HCT116 (cell line): Measurements from ENCODE around the gene FAM53B. TPM values are rescaled to one million over a fixed set of nuclear protein-coding genes. Genes with fewer than 3 reads are reported as not detected.

Experiments used
- ATAC-seq: fragments of 200-7000 bp; cut with Tn5 transposase; 2 replicates; pipeline ENCODE4 v1.9.1; 2020; ENCODE audit warnings: mild to moderate bottlenecking, moderate library complexity
- BruUV-seq: library from RNA; stranded (reverse); fragments of 400-500 nt; replicated peaks from 2 replicates; lab custom pipeline; 2021; lab: Mats Ljungman, UMichigan
- CTCF ChIA-PET: fragments of 300-600 bp; sonication (Branson Sonifier 250); formaldehyde crosslinking; loops from one replicate; lab custom pipeline; 2021; ENCODE audit warnings: antibody characterized with exemption; lab: Charles Lee
- POLR2A ChIA-PET: fragments of 300-600, 350-600 bp; sonication (Branson Sonifier 250); formaldehyde crosslinking; loops from one replicate; lab custom pipeline; 2021; ENCODE audit warnings: antibody characterized with exemption; lab: Charles Lee
- RAD21 ChIA-PET, 2 experiments: fragments of 300-600 bp; sonication (Branson Sonifier 250); formaldehyde crosslinking; loops; one replicate each; lab custom pipeline; 2023; ENCODE audit warnings: low total read pairs in 2 of 2; ENCODE audit not compliant: uncharacterized antibody in 2 of 2, unreplicated experiment in 2 of 2, low non-redundant PET in 1 of 2; lab: Charles Lee
- DNase-seq: peaks from one replicate; pipeline ENCODE4 v3.0.0-alpha.2; 2010; ENCODE audit warnings: low read depth, low spot score
- H2AFZ ChIP-seq: fragments of 200-600 bp; shearing (Covaris generic), sonication (generic); 2 replicates; pipeline ENCODE4 v1.6.1; 2017; ENCODE audit warnings: low read depth, mixed run types, mixed read lengths, antibody characterized with exemption, low read length; ENCODE audit not compliant: poor library complexity, severe bottlenecking
- H3K27ac ChIP-seq: 2 replicates; pipeline ENCODE4 v1.5.1; 2012; ENCODE audit warnings: low read depth, low read length
- H3K27me3 ChIP-seq: fragments of 200-600 bp; sonication (generic); 2 replicates; pipeline ENCODE4 v1.6.1; 2016; ENCODE audit warnings: mixed run types, low read length, mixed read lengths; ENCODE audit not compliant: insufficient read depth
- H3K36me3 ChIP-seq, 2 experiments: fragments of 200-500 bp in 1 of 2; fragments of 200-600 bp in 1 of 2; sonication (Bioruptor generic) in 1 of 2; sonication (generic) in 1 of 2; 2 replicates each; pipeline versions ENCODE4 v1.5.1 to v1.6.1; 2014 to 2016; ENCODE audit warnings: low read length in 2 of 2, inconsistent platforms in 1 of 2, mixed read lengths in 1 of 2, mixed run types in 1 of 2; ENCODE audit not compliant: insufficient read depth in 2 of 2, control insufficient read depth in 1 of 2
- H3K4me1 ChIP-seq, 2 experiments: fragments of 200-600 bp in 1 of 2; sonication (generic) in 1 of 2; 2 replicates each; pipeline versions ENCODE4 v1.5.1 to v1.6.1; 2012 to 2017; ENCODE audit warnings: low read length in 2 of 2, inconsistent platforms in 1 of 2, mild to moderate bottlenecking in 1 of 2, mixed read lengths in 1 of 2, mixed run types in 1 of 2, moderate library complexity in 1 of 2; ENCODE audit not compliant: insufficient read depth in 2 of 2, control insufficient read depth in 1 of 2
- H3K4me2 ChIP-seq: fragments of 200-600 bp; sonication (generic); 2 replicates; pipeline ENCODE4 v1.6.1; 2017; ENCODE audit warnings: mixed run types, low read length, mixed read lengths
- H3K4me3 ChIP-seq, 2 experiments: fragments of 200-600 bp in 1 of 2; sonication (generic) in 1 of 2; replicated peaks in 1 of 2; 2 replicates each; pipeline ENCODE4 v1.5.1; 2011 to 2016; ENCODE audit warnings: low read length in 2 of 2, control low read depth in 1 of 2, low read depth in 1 of 2, mild to moderate bottlenecking in 1 of 2, mixed read lengths in 1 of 2, mixed run types in 1 of 2
- H3K79me2 ChIP-seq: fragments of 200-600 bp; sonication (generic); 2 replicates; pipeline ENCODE4 v1.6.1; 2017; ENCODE audit warnings: mild to moderate bottlenecking, mixed run types, low read length, moderate library complexity, mixed read lengths; ENCODE audit not compliant: insufficient read depth
- H3K9ac ChIP-seq: fragments of 200-600 bp; sonication (generic); 2 replicates; pipeline ENCODE4 v1.6.1; 2016; ENCODE audit warnings: low read length, mixed read lengths
- H3K9me2 ChIP-seq: fragments of 200-600 bp; sonication (generic), shearing (Covaris generic); 2 replicates; pipeline ENCODE4 v1.6.1; 2017; ENCODE audit warnings: mixed run types, mild to moderate bottlenecking, moderate library complexity; ENCODE audit not compliant: insufficient read depth
- H3K9me3 ChIP-seq, 2 experiments: fragments of 200-500 bp in 1 of 2; fragments of 200-600 bp in 1 of 2; sonication (Bioruptor generic) in 1 of 2; sonication (generic) in 1 of 2; 2 replicates each; pipeline ENCODE4 v1.6.1; 2014 to 2017; ENCODE audit warnings: low read length in 2 of 2, mixed read lengths in 2 of 2, inconsistent platforms in 1 of 2, low read depth in 1 of 2, mild to moderate bottlenecking in 1 of 2, mixed run types in 1 of 2, moderate library complexity in 1 of 2; ENCODE audit not compliant: control insufficient read depth in 1 of 2, insufficient read depth in 1 of 2
- H4K20me1 ChIP-seq: fragments of 200-600 bp; sonication (generic), shearing (Covaris generic); 2 replicates; pipeline ENCODE4 v1.6.1; 2017; ENCODE audit warnings: mixed run types, mild to moderate bottlenecking, moderate library complexity; ENCODE audit not compliant: insufficient read depth
- ATF3 ChIP-seq: IDR thresholded peaks from 2 replicates; pipeline ENCODE4 v1.6.1; 2012
- CBX3 ChIP-seq: IDR thresholded peaks from 2 replicates; pipeline ENCODE4 v1.6.1; 2012; ENCODE audit warnings: low read depth
- CEBPB ChIP-seq: IDR thresholded peaks from 2 replicates; pipeline ENCODE4 v1.6.1; 2012; ENCODE audit warnings: low read depth
- EGR1 ChIP-seq: IDR thresholded peaks from 2 replicates; pipeline ENCODE4 v1.6.1; 2012; ENCODE audit warnings: low read depth
- EZH2 ChIP-seq: fragments of 200-600 bp; sonication (generic); IDR thresholded peaks from 2 replicates; pipeline ENCODE4 v1.6.1; 2017; ENCODE audit warnings: antibody characterized with exemption, mixed run types
- FOSL1 ChIP-seq: IDR thresholded peaks from 2 replicates; pipeline ENCODE4 v1.6.1; 2012; ENCODE audit warnings: low read depth
- JUND ChIP-seq: IDR thresholded peaks from 2 replicates; pipeline ENCODE4 v1.6.1; 2012
- POLR2A ChIP-seq: IDR thresholded peaks from 2 replicates; pipeline ENCODE4 v1.7.0; 2011; ENCODE audit warnings: borderline replicate concordance; ENCODE audit not compliant: insufficient read depth, insufficient read length; ENCODE audit errors: extremely low read depth
- POLR2AphosphoS5 ChIP-seq: IDR thresholded peaks from 2 replicates; pipeline ENCODE4 v1.6.1; 2011; ENCODE audit warnings: mild to moderate bottlenecking, low read depth, low read length, moderate library complexity
- RAD21 ChIP-seq: IDR thresholded peaks from 2 replicates; pipeline ENCODE4 v1.6.1; 2012; ENCODE audit warnings: low read depth, mild to moderate bottlenecking
- SRF ChIP-seq: IDR thresholded peaks from 2 replicates; pipeline ENCODE4 v1.6.1; 2012; ENCODE audit warnings: low read depth
- ZFX ChIP-seq: fragments of 450-650 bp; IDR thresholded peaks from 2 replicates; pipeline ENCODE4 v1.6.1; 2017
- ZNF274 ChIP-seq: fragments of 200-500 bp; sonication (Bioruptor generic); IDR thresholded peaks from 2 replicates; pipeline ENCODE4 v1.6.1; 2014; ENCODE audit warnings: mild to moderate bottlenecking, low read depth, low read length, inconsistent platforms
- intact Hi-C: fragments of 100-400 bp; cut with micrococcal nuclease; formaldehyde crosslinking; loops from 2 replicates; pipeline ENCODE4 v1.10.0; 2022
- total RNA-seq: library from RNA; stranded (reverse); gene quantifications from one replicate; pipeline ENCODE4 v1.2.1, GENCODE V29; 2021; ENCODE audit not compliant: unreplicated experiment
- TF ChIP-seq, protein P1 (sequence below): IDR thresholded peaks from 2 replicates; pipeline ENCODE4 v1.6.1; 2012; ENCODE audit warnings: low read depth
- TF ChIP-seq, protein P2 (sequence below): IDR thresholded peaks from 2 replicates; pipeline ENCODE4 v1.6.1; 2011; ENCODE audit warnings: mild to moderate bottlenecking, low read length, moderate library complexity; ENCODE audit not compliant: insufficient replicate concordance; ENCODE audit errors: extremely low read depth

Gene FAM53B
- total RNA-seq, 1 experiment from 2014 or later, result 19.6 TPM

GRCh38 chr10:124598773-124599587, 145.2 kb downstream of the FAM53B start:
- TF ChIP-seq POLR2AphosphoS5, result no peak
- TF ChIP-seq CBX3, result no peak
- CTCF ChIA-PET, result no interaction called here
- no peak overlapping the region for H3K9ac ChIP-seq

DNA sequence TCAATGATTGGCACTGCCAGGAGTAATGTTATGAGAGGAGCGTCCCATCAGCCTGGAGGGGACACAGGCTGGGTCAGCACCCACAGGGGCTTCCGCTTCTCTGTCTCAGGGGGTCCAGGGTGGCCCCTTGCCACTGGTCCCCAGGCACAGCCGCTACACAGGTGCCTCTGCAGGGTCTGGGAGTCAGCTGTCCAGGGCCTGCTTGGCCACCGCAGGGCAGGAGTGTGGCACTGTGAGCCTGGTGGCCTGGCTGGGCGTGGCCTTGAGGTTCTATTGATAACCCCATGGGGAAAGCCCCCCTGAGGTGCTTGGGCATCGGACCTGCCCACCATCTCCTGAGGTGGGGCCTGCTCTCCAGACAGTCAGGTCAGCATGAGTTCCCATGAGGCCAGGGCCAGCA, 146.0 kb downstream of the FAM53B start:
- Histone ChIP-seq H3K4me2 (no peak overlapping the region), H3K27ac (no peak overlapping the region), H2AFZ (no peak overlapping the region), H3K9ac (no peak overlapping the region), H3K36me3 (no peaks in the 10 kb centered on the region), H3K9me2 (no peaks in the 10 kb centered on the region), H3K9me3 (no peaks in the 10 kb centered on the region), H3K4me3 (no peak overlapping the region), H3K4me1 (peaks cover 8 to 10% of the 10 kb centered on the region in 2 experiments; a peak in 2 of 4 replicates), H3K79me2 (no peaks in the 10 kb centered on the region), H3K27me3 (no peaks in the 10 kb centered on the region), H4K20me1 (no peaks in the 10 kb centered on the region)
- ChIA-PET POLR2A (no interaction called here), CTCF (no interaction called here), RAD21 (no interaction called here)
- ATAC-seq, result no peak
- intact Hi-C loops, result no loop called here
- TF ChIP-seq CEBPB (no peak), SRF (no peak), ZFX (no peak), RAD21 (no peak), JUND (no peak), EGR1 (no peak), CBX3 (no peak), EZH2 (no peak), POLR2A (no peak), ZNF274 (no peak), ATF3 (no peak), FOSL1 (no peak), POLR2AphosphoS5 (no peak)
- TF ChIP-seq, protein P1, sequence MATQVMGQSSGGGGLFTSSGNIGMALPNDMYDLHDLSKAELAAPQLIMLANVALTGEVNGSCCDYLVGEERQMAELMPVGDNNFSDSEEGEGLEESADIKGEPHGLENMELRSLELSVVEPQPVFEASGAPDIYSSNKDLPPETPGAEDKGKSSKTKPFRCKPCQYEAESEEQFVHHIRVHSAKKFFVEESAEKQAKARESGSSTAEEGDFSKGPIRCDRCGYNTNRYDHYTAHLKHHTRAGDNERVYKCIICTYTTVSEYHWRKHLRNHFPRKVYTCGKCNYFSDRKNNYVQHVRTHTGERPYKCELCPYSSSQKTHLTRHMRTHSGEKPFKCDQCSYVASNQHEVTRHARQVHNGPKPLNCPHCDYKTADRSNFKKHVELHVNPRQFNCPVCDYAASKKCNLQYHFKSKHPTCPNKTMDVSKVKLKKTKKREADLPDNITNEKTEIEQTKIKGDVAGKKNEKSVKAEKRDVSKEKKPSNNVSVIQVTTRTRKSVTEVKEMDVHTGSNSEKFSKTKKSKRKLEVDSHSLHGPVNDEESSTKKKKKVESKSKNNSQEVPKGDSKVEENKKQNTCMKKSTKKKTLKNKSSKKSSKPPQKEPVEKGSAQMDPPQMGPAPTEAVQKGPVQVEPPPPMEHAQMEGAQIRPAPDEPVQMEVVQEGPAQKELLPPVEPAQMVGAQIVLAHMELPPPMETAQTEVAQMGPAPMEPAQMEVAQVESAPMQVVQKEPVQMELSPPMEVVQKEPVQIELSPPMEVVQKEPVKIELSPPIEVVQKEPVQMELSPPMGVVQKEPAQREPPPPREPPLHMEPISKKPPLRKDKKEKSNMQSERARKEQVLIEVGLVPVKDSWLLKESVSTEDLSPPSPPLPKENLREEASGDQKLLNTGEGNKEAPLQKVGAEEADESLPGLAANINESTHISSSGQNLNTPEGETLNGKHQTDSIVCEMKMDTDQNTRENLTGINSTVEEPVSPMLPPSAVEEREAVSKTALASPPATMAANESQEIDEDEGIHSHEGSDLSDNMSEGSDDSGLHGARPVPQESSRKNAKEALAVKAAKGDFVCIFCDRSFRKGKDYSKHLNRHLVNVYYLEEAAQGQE, result no peak
- TF ChIP-seq, protein P2, sequence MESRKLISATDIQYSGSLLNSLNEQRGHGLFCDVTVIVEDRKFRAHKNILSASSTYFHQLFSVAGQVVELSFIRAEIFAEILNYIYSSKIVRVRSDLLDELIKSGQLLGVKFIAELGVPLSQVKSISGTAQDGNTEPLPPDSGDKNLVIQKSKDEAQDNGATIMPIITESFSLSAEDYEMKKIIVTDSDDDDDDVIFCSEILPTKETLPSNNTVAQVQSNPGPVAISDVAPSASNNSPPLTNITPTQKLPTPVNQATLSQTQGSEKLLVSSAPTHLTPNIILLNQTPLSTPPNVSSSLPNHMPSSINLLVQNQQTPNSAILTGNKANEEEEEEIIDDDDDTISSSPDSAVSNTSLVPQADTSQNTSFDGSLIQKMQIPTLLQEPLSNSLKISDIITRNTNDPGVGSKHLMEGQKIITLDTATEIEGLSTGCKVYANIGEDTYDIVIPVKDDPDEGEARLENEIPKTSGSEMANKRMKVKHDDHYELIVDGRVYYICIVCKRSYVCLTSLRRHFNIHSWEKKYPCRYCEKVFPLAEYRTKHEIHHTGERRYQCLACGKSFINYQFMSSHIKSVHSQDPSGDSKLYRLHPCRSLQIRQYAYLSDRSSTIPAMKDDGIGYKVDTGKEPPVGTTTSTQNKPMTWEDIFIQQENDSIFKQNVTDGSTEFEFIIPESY, result no peak
- DNase-seq, result no peak
- no TSS peak for BruUV-seq

More at GRCh38 chr10:124598773-124599587, 145.2 kb downstream of the FAM53B start:
- Histone ChIP-seq H3K27me3 (no peaks in the 10 kb centered on the region), H3K4me1 (peaks cover 8 to 10% of the 10 kb centered on the region in 2 experiments; a peak in 2 of 4 replicates), H3K4me3 (no peak overlapping the region), H3K27ac (no peak overlapping the region), H3K9me3 (no peaks in the 10 kb centered on the region), H3K79me2 (no peaks in the 10 kb centered on the region), H2AFZ (no peak overlapping the region), H3K36me3 (no peaks in the 10 kb centered on the region), H4K20me1 (no peaks in the 10 kb centered on the region), H3K4me2 (no peak overlapping the region), H3K9me2 (no peaks in the 10 kb centered on the region)
- BruUV-seq, result no TSS peak
- RAD21 ChIA-PET, result no interaction called here
- DNase-seq, result no peak
- POLR2A ChIA-PET, result no interaction called here
- intact Hi-C loops, result no loop called here
- ATAC-seq, result no peak
